22Rv1 (cell line): Measurements from ENCODE around the gene MAGI1.

ENCODE experiments used
- ZFX ChIP-seq: fragments of 450-650 bp; IDR thresholded peaks from 2 replicates; pipeline ENCODE4 v1.6.1; 2017; ENCODE audit warnings: antibody characterized with exemption, borderline replicate concordance
- TF ChIP-seq, protein P1 (sequence below): fragments of 450-650 bp; IDR thresholded peaks from 2 replicates; pipeline ENCODE4 v1.5.1; 2017; ENCODE audit warnings: mild to moderate bottlenecking

DNA sequence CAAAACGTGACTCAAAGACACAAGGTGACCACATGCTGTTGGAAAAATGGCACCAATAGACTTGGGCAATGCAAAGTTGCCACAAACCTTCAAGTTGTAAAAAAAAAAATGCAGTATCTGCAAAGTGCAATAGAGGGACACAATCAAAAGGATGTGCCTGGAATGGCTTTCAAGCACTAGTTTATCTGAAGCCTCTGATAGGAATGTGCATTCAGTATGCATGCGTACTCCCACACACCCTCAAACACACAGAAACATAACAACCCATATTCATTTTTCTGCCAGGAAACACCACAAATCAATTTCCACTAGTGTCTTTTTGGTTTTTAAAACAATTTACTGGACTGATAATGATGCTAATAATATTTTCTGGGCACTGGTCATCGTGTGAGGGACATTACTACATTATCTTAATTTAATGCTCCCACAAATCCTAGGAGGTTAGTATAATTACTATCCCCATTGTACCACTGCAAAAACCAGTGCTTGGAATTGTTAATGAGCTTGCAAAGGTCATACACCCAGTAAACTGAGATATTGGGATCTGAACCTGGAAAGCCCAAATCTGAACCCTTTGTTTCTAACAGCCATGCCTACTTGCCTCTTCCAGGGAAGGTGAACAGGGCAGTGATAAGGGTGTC lies 298.7 kb downstream of the MAGI1 start:
- TF ChIP-seq, protein P1, sequence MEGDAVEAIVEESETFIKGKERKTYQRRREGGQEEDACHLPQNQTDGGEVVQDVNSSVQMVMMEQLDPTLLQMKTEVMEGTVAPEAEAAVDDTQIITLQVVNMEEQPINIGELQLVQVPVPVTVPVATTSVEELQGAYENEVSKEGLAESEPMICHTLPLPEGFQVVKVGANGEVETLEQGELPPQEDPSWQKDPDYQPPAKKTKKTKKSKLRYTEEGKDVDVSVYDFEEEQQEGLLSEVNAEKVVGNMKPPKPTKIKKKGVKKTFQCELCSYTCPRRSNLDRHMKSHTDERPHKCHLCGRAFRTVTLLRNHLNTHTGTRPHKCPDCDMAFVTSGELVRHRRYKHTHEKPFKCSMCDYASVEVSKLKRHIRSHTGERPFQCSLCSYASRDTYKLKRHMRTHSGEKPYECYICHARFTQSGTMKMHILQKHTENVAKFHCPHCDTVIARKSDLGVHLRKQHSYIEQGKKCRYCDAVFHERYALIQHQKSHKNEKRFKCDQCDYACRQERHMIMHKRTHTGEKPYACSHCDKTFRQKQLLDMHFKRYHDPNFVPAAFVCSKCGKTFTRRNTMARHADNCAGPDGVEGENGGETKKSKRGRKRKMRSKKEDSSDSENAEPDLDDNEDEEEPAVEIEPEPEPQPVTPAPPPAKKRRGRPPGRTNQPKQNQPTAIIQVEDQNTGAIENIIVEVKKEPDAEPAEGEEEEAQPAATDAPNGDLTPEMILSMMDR = no peak
- no peak for TF ChIP-seq ZFX
